Central memory CD8-positive, alpha-beta T cell (primary cell): ENCODE results near the gene SUSD3.
"Not testable (repeated sequence)": the region's sequence is repeated elsewhere in the genome, so short reads cannot be mapped to it uniquely, and the experiment has no call there.

Experiments used
- ATAC-seq: fragments of 150-1000 bp; cut with Tn5 transposase; replicated peaks from 2 replicates; pipeline ENCODE4 v1.10.0; 2022; ENCODE audit warnings: mild to moderate bottlenecking, moderate FRiP score, moderate number of reproducible peaks; ENCODE audit not compliant: poor library complexity, severe bottlenecking; ENCODE audit errors: extremely low read depth
- DNase-seq, 2 donors: peaks; one replicate each; pipeline ENCODE4 v3.0.0; 2021; ENCODE audit warnings: low spot score in 2 of 2
- H3K27ac Mint-ChIP-seq: one replicate; pipeline ENCODE4 v1.8.0; 2022; ENCODE audit warnings: low read depth, mild to moderate bottlenecking, moderate library complexity, mixed read lengths
- H3K27me3 Mint-ChIP-seq: one replicate; pipeline ENCODE4 v1.8.0; 2022; ENCODE audit warnings: mixed read lengths
- H3K36me3 Mint-ChIP-seq: one replicate; pipeline ENCODE4 v1.8.0; 2022; ENCODE audit warnings: mild to moderate bottlenecking, moderate library complexity, mixed read lengths; ENCODE audit not compliant: insufficient read depth
- H3K4me1 Mint-ChIP-seq: one replicate; pipeline ENCODE4 v1.8.0; 2022; ENCODE audit warnings: mixed read lengths
- H3K4me3 Mint-ChIP-seq: one replicate; pipeline ENCODE4 v1.8.0; 2022; ENCODE audit warnings: mild to moderate bottlenecking, moderate library complexity, mixed read lengths
- H3K9me3 Mint-ChIP-seq: one replicate; pipeline ENCODE4 v1.8.0; 2022; ENCODE audit warnings: mixed read lengths

Gene SUSD3

GRCh38 chr9:93095205-93096130 lies 37.0 kb downstream of the SUSD3 start:
- ATAC-seq (peak; percentile 80), DNase-seq (peak; percentile 100)
- Mint-ChIP-seq H3K4me1 (peaks cover 55% of the 10 kb centered on the region), H3K4me3 (peak overlapping the region; percentile 88), H3K9me3 (no peaks in the 10 kb centered on the region), H3K27ac (peak overlapping the region; percentile 94), H3K36me3 (peaks cover 18% of the 10 kb centered on the region), H3K27me3 (no peaks in the 10 kb centered on the region)

- Mint-ChIP-seq H3K36me3 (peaks cover 20% of the 10 kb centered on the region), H3K27ac (peak within 1 kb of the TSS; percentile 94), H3K4me1 (peaks cover 59% of the 10 kb centered on the region), H3K9me3 (no peaks in the 10 kb centered on the region), H3K27me3 (no peaks in the 10 kb centered on the region), H3K4me3 (peak within 1 kb of the TSS; percentile 88)
- peak; percentile 7 for ATAC-seq
- peak in 1 of 2 donors; percentile 42 for DNase-seq
Observed at GRCh38 chr9:93096131-93096802, 37.8 kb downstream of the SUSD3 start, which contains the start of gene CARD19. TSS of gene CARD19 (plus strand) at chr9:93096217. CDS start at chr9:93096346, 129 bp downstream.

- peaks cover 21% of the 10 kb centered on the region for H3K36me3 Mint-ChIP-seq
- H3K27ac Mint-ChIP-seq, result peak overlapping the region; percentile 58
- peaks cover 58% of the 10 kb centered on the region for H3K4me1 Mint-ChIP-seq
- no peak for ATAC-seq
- no peaks in the 10 kb centered on the region for H3K9me3 Mint-ChIP-seq
- H3K4me3 Mint-ChIP-seq, result peak overlapping the region; percentile 88
- DNase-seq, result no peak
- H3K27me3 Mint-ChIP-seq, result no peaks in the 10 kb centered on the region
Observed at GRCh38 chr9:93096811-93097382, 38.4 kb downstream of the SUSD3 start.

GRCh38 chr9:93097511-93098201 lies 39.2 kb downstream of the SUSD3 start:
- DNase-seq (no peak), ATAC-seq (no peak)
- Mint-ChIP-seq H3K27me3 (no peaks in the 10 kb centered on the region), H3K9me3 (no peaks in the 10 kb centered on the region), H3K36me3 (peaks cover 21% of the 10 kb centered on the region), H3K4me3 (peak overlapping the region; percentile 88), H3K4me1 (peaks cover 56% of the 10 kb centered on the region), H3K27ac (peak overlapping the region; percentile 87)

GRCh38 chr9:93098236-93098946 lies 39.9 kb downstream of the SUSD3 start:
- Mint-ChIP-seq H3K4me3 (peak overlapping the region; percentile 88), H3K4me1 (peaks cover 58% of the 10 kb centered on the region), H3K9me3 (no peaks in the 10 kb centered on the region)

GRCh38 chr9:93099551-93100275 lies 41.2 kb downstream of the SUSD3 start:
- Mint-ChIP-seq H3K4me3 (no peak overlapping the region), H3K36me3 (peaks cover 17% of the 10 kb centered on the region), H3K4me1 (peaks cover 56% of the 10 kb centered on the region), H3K27me3 (no peaks in the 10 kb centered on the region), H3K9me3 (peaks cover 3% of the 10 kb centered on the region), H3K27ac (no peak overlapping the region)
- DNase-seq (no peak), ATAC-seq (no peak)

More at GRCh38 chr9:93098236-93098946, 39.9 kb downstream of the SUSD3 start:
- H3K27me3 Mint-ChIP-seq, result no peaks in the 10 kb centered on the region
- H3K36me3 Mint-ChIP-seq, result peaks cover 18% of the 10 kb centered on the region
- H3K27ac Mint-ChIP-seq, result peak overlapping the region; percentile 87
- DNase-seq, result no peak
- ATAC-seq, result no peak

GRCh38 chr9:93100276-93100636 lies 41.8 kb downstream of the SUSD3 start:
- no peak overlapping the region for H3K27ac Mint-ChIP-seq
- peaks cover 17% of the 10 kb centered on the region for H3K36me3 Mint-ChIP-seq
- peaks cover 58% of the 10 kb centered on the region for H3K4me1 Mint-ChIP-seq
- peaks cover 6% of the 10 kb centered on the region for H3K9me3 Mint-ChIP-seq
- H3K27me3 Mint-ChIP-seq, result no peaks in the 10 kb centered on the region
- no peak for DNase-seq
- no peak for ATAC-seq
- H3K4me3 Mint-ChIP-seq, result no peak overlapping the region

GRCh38 chr9:93101086-93101485 lies 42.6 kb downstream of the SUSD3 start:
- Mint-ChIP-seq H3K36me3 (peaks cover 14% of the 10 kb centered on the region), H3K4me1 (peaks cover 66% of the 10 kb centered on the region)
- H3K27me3 Mint-ChIP-seq, ATAC-seq, H3K4me3 Mint-ChIP-seq, H3K9me3 Mint-ChIP-seq, DNase-seq, H3K27ac Mint-ChIP-seq: not testable (repeated sequence)

- ATAC-seq (no peak), DNase-seq (no peak)
- Mint-ChIP-seq H3K27ac (peak overlapping the region; percentile 45), H3K9me3 (peaks cover 6% of the 10 kb centered on the region), H3K4me3 (peak overlapping the region; percentile 21), H3K36me3 (peaks cover 7% of the 10 kb centered on the region), H3K27me3 (no peaks in the 10 kb centered on the region), H3K4me1 (peaks cover 53% of the 10 kb centered on the region)
Observed at GRCh38 chr9:93105620-93106019, 47.1 kb downstream of the SUSD3 start.

GRCh38 chr9:93107151-93107824 lies 48.8 kb downstream of the SUSD3 start:
- Mint-ChIP-seq H3K27ac (no peak overlapping the region), H3K4me1 (peaks cover 48% of the 10 kb centered on the region), H3K9me3 (peaks cover 6% of the 10 kb centered on the region)

GRCh38 chr9:93107825-93108161 lies 49.3 kb downstream of the SUSD3 start:
- peaks cover 6% of the 10 kb centered on the region for H3K9me3 Mint-ChIP-seq
- no peak overlapping the region for H3K27ac Mint-ChIP-seq
- DNase-seq, result no peak
- no peaks in the 10 kb centered on the region for H3K27me3 Mint-ChIP-seq
- no peak overlapping the region for H3K4me3 Mint-ChIP-seq
- H3K4me1 Mint-ChIP-seq, result peaks cover 45% of the 10 kb centered on the region
- peaks cover 8% of the 10 kb centered on the region for H3K36me3 Mint-ChIP-seq
- ATAC-seq, result no peak

More at GRCh38 chr9:93107151-93107824, 48.8 kb downstream of the SUSD3 start:
- H3K4me3 Mint-ChIP-seq, result no peak overlapping the region
- H3K27me3 Mint-ChIP-seq, result no peaks in the 10 kb centered on the region
- ATAC-seq (no peak), DNase-seq (no peak)
- peaks cover 8% of the 10 kb centered on the region for H3K36me3 Mint-ChIP-seq
